HS-27A (cell line): ENCODE results near the gene EVA1A.

Experiments used
- DNase-seq: peaks from one replicate; pipeline ENCODE4 v3.0.0-alpha.2; 2012; ENCODE audit warnings: low read depth, missing footprints

Gene EVA1A

DNA sequence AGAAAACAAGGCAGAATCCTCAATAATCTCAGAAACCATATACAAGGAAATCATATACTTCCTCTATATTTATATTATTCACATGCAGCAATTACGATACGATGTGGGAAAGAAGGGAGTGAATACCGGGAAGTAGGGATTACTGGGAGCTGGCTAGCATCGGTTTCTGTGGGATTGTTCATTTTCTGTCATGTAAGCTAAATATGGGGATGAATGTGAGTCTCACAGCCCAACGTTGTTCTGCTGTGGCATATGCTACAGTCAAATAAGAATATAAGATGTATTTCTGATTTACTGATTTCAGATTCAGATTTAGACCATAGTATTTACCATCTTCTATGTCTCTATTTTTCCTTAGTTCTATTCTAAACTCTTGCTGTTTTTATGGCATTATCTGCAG, 113.6 kb downstream of the EVA1A start:
- no peak for DNase-seq
